Right atrium auricular region (tissue), 2 donors: ENCODE results near the gene FBRSL1. TPM values are rescaled to one million over a fixed set of nuclear protein-coding genes. Genes with fewer than 3 reads are reported as not detected.

Source experiments
- DNase-seq: peaks from one replicate; pipeline ENCODE4 v3.0.0-alpha.2; 2019; ENCODE audit warnings: low spot score
- H3K27ac ChIP-seq, 2 donors: fragments of 200-600 bp; sonication (generic); 1 replicate in 1 of 2; 2 replicates in 1 of 2; pipeline ENCODE4 v1.5.1; 2016 to 2019
- H3K27me3 ChIP-seq, 2 donors: fragments of 200-600 bp; sonication (generic); one replicate each; pipeline versions ENCODE4 v1.5.1 to v1.6.0; 2017 to 2019
- H3K36me3 ChIP-seq: fragments of 200-600 bp; sonication (generic); one replicate; pipeline ENCODE4 v1.5.1; 2016
- H3K4me1 ChIP-seq, 2 donors: fragments of 200-600 bp; sonication (generic); one replicate each; pipeline versions ENCODE4 v1.5.1 to v1.6.0; 2017 to 2019
- H3K4me3 ChIP-seq, 2 donors: fragments of 200-600 bp; sonication (generic); 1 replicate in 1 of 2; 2 replicates in 1 of 2; pipeline ENCODE4 v1.5.1; 2017 to 2019; ENCODE audit warnings: mild to moderate bottlenecking in 1 of 2, moderate library complexity in 1 of 2
- H3K9me3 ChIP-seq, 2 donors: fragments of 200-600 bp; sonication (generic); one replicate each; pipeline ENCODE4 v1.5.1; 2019
- CTCF ChIP-seq, 2 donors: fragments of 200-600 bp; sonication (generic); IDR thresholded peaks; one replicate each; pipeline ENCODE4 v1.5.1; 2019; ENCODE audit warnings: antibody characterized with exemption in 2 of 2
- total RNA-seq, 2 donors: library from RNA; depleted of rRNA; stranded (reverse); fragments of >200 nt; gene quantifications; one replicate each; pipeline ENCODE4 v1.1.0, GENCODE V29; 2016

FBRSL1 gene
- total RNA-seq, 2 donors from 2014 or later, result 19.3 to 20.4 TPM

- H3K9me3 ChIP-seq, result no peaks in the 10 kb centered on the region
- H3K27me3 ChIP-seq, result no peaks in the 10 kb centered on the region
- TF ChIP-seq CTCF (IDR thresholded peaks at IDR 0.05), result no peak
- no peak overlapping the region for H3K4me3 ChIP-seq
- H3K27ac ChIP-seq, result no peak overlapping the region
- no peak for DNase-seq
- peaks cover 28% of the 10 kb centered on the region for H3K36me3 ChIP-seq
- H3K4me1 ChIP-seq, result peaks cover 0 to 34% of the 10 kb centered on the region in 2 donors
Observed at GRCh38 chr12:132511516-132512196, 21.7 kb downstream of the FBRSL1 start.

- H3K36me3 ChIP-seq, result peaks cover 28% of the 10 kb centered on the region
- H3K4me1 ChIP-seq, result peaks cover 0 to 27% of the 10 kb centered on the region in 2 donors
- no peaks in the 10 kb centered on the region for H3K9me3 ChIP-seq
- H3K27me3 ChIP-seq, result no peaks in the 10 kb centered on the region
- no peak for TF ChIP-seq CTCF (IDR thresholded peaks at IDR 0.05)
- no peak for DNase-seq
- no peak overlapping the region for H3K4me3 ChIP-seq
- no peak overlapping the region for H3K27ac ChIP-seq
Observed at GRCh38 chr12:132512197-132513069, 22.5 kb downstream of the FBRSL1 start.

GRCh38 chr12:132513070-132513398 lies 23.1 kb downstream of the FBRSL1 start:
- peaks cover 27% of the 10 kb centered on the region for H3K36me3 ChIP-seq
- H3K4me3 ChIP-seq, result no peak overlapping the region
- no peak for DNase-seq
- no peaks in the 10 kb centered on the region for H3K27me3 ChIP-seq
- peaks cover 0 to 23% of the 10 kb centered on the region in 2 donors for H3K4me1 ChIP-seq
- peak overlapping the region in 1 of 2 donors; percentile 46 for H3K27ac ChIP-seq
- TF ChIP-seq CTCF (IDR thresholded peaks at IDR 0.05), result no peak
- H3K9me3 ChIP-seq, result no peaks in the 10 kb centered on the region

GRCh38 chr12:132513458-132514135 lies 23.6 kb downstream of the FBRSL1 start:
- Histone ChIP-seq H3K4me1 (peaks cover 0 to 23% of the 10 kb centered on the region in 2 donors), H3K36me3 (peaks cover 22% of the 10 kb centered on the region), H3K27me3 (no peaks in the 10 kb centered on the region), H3K4me3 (no peak overlapping the region), H3K27ac (peak overlapping the region in 1 of 2 donors; percentile 46), H3K9me3 (no peaks in the 10 kb centered on the region)
- no peak for DNase-seq
- no peak for TF ChIP-seq CTCF (IDR thresholded peaks at IDR 0.05)

GRCh38 chr12:132514216-132514820 lies 24.4 kb downstream of the FBRSL1 start:
- TF ChIP-seq CTCF (IDR thresholded peaks at IDR 0.05), result no peak
- H3K4me3 ChIP-seq, result no peak overlapping the region
- H3K4me1 ChIP-seq, result peaks cover 0 to 23% of the 10 kb centered on the region in 2 donors
- peak overlapping the region in 1 of 2 donors; percentile 46 for H3K27ac ChIP-seq
- H3K9me3 ChIP-seq, result no peaks in the 10 kb centered on the region
- H3K27me3 ChIP-seq, result no peaks in the 10 kb centered on the region
- peaks cover 14% of the 10 kb centered on the region for H3K36me3 ChIP-seq
- DNase-seq, result no peak
